ACHN (cell line): Measurements from ENCODE around the gene SYCP2L.
A peak's percentile ranks its signal among the peaks of the same experiment; 100 is the strongest.
"Not testable (repeated sequence)": the region's sequence is repeated elsewhere in the genome, so short reads cannot be mapped to it uniquely, and the experiment has no call there.

ENCODE experiments used
- DNase-seq: peaks from one replicate; pipeline ENCODE4 v3.0.0-alpha.2; 2015
- in situ Hi-C: cut with HindIII; loops from 2 replicates; pipeline ENCODE4 v1.10.0; 2017; ENCODE audit warnings: low sequenced_read_pairs, low pct_ligation_motif_present, low pct_unique_long_range_greater_than_20kb

SYCP2L gene

GRCh38 chr6:10984959-10985358 is 98.1 kb downstream of the SYCP2L start:
- DNase-seq, in situ Hi-C loops: not testable (repeated sequence)

GRCh38 chr6:10989587-10989986 is 102.7 kb downstream of the SYCP2L start:
- DNase-seq = no peak
- in situ Hi-C loops = no loop called here

- DNase-seq = no peak
- in situ Hi-C loops = no loop called here
Measured at GRCh38 chr6:10991115-10991514, 104.3 kb downstream of the SYCP2L start.

- DNase-seq = peak; percentile 31
- in situ Hi-C loops = no loop called here
Measured at GRCh38 chr6:10993896-10994295, 107.0 kb downstream of the SYCP2L start.

- in situ Hi-C loops = no loop called here
Measured at GRCh38 chr6:10995114-10995707, 108.4 kb downstream of the SYCP2L start.

GRCh38 chr6:10999994-11000393 is 113.1 kb downstream of the SYCP2L start:
- in situ Hi-C loops = no loop called here
- no peak for DNase-seq

More at GRCh38 chr6:10995114-10995707, 108.4 kb downstream of the SYCP2L start:
- no peak for DNase-seq

- no peak for DNase-seq
- in situ Hi-C loops = no loop called here
Measured at GRCh38 chr6:11002176-11002575, 115.3 kb downstream of the SYCP2L start.

GRCh38 chr6:11003297-11003696 is 116.4 kb downstream of the SYCP2L start:
- in situ Hi-C loops, DNase-seq: not testable (repeated sequence)

GRCh38 chr6:11006061-11006460 is 119.2 kb downstream of the SYCP2L start:
- in situ Hi-C loops = no loop called here
- no peak for DNase-seq

- DNase-seq = peak; percentile 39
- in situ Hi-C loops = no loop called here
Measured at GRCh38 chr6:11007715-11008608, 121.1 kb downstream of the SYCP2L start.

- no peak for DNase-seq
- in situ Hi-C loops = no loop called here
Measured at GRCh38 chr6:11008821-11009220, 122.0 kb downstream of the SYCP2L start.

- peak; percentile 81 for DNase-seq
- in situ Hi-C loops = no loop called here
Measured at GRCh38 chr6:11009353-11009752, 122.5 kb downstream of the SYCP2L start.

- in situ Hi-C loops = no loop called here
- peak; percentile 64 for DNase-seq
Measured at GRCh38 chr6:11011787-11012234, 125.0 kb downstream of the SYCP2L start.

- in situ Hi-C loops = no loop called here
- DNase-seq = no peak
Measured at GRCh38 chr6:11012295-11012754, 125.5 kb downstream of the SYCP2L start.

GRCh38 chr6:11012976-11013720 is 126.3 kb downstream of the SYCP2L start:
- DNase-seq = no peak
- in situ Hi-C loops = no loop called here

GRCh38 chr6:11013721-11014070 is 126.8 kb downstream of the SYCP2L start:
- in situ Hi-C loops = no loop called here
- no peak for DNase-seq

- no peak for DNase-seq
- in situ Hi-C loops = no loop called here
Measured at GRCh38 chr6:11015102-11015501, 128.2 kb downstream of the SYCP2L start.

- in situ Hi-C loops = no loop called here
Measured at GRCh38 chr6:11016452-11016851, 129.6 kb downstream of the SYCP2L start.

GRCh38 chr6:11017090-11017489 is 130.2 kb downstream of the SYCP2L start:
- in situ Hi-C loops = no loop called here
- DNase-seq = no peak

More at GRCh38 chr6:11016452-11016851, 129.6 kb downstream of the SYCP2L start:
- no peak for DNase-seq
